HG03060 (cell line): Measurements from ENCODE around the gene NUBP2.

Source experiments
- ATAC-seq: cut with Tn5 transposase; IDR thresholded peaks from one replicate; pipeline ENCODE4 v1.9.1; 2021; ENCODE audit warnings: low read depth, moderate number of reproducible peaks; ENCODE audit not compliant: unreplicated experiment

NUBP2 gene

DNA sequence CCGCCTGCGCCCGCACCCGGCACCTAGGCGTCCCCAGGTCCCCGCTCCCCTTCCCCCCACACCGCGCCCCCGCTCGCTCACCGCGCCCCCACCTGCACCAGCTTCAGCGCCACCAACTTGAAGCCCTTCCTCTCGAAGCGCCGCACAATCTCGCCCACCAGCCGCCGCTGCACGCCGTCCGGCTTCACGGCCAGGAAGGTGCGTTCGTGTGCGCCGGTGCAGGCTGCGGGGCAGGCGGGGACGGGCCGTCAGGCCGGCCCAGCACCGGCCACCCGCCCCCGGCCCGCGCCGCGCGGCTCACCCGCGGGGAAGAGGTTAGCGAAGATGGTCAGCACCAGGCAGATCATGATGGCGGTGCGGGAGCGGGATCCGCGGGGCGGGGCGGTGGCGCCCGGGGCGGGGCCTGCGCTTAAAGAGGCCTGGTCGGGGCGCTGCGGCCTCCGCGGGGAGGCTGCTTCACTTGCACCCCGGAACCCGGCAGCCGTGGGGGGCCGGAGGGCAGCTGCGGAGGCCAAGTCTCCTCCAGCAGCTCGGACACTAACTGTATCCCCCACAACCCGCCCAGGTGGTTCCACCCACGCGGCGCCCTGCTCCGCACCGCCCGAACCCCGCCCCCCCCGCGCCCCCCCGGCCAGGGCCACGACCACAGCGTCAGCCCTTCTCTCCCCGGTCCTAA, 11.4 kb upstream of the NUBP2 start, which contains the start of gene NME3:
Gene NME3, minus strand, starts transcription at position 356 of the 676 bp plus-strand sequence. Its CDS starts 9 bp downstream, at position 347.
- ATAC-seq = no peak

DNA sequence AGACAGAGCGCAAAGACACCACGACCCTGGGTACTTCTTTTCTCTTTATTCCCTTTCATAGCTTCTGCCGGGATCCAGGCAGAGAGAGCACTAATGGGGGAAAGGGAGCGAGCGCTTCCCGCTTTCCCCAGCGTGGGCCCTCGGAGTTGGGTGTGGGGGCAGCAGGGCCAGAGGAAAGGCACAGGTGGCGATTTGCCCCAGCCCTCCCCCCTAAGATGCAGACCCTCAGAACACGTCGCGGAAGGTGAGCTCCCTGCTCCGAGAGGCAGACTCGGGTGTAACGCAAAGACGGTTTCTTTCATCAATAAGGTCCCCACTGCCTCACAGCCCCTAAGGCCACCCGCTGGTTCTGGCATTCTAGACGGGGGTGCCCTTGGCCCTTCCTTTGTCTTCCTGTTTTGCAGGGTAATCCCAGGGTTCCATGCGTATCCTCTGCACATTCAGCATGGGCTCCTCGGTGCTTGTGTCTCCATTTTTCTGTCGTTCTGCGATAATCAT, 10.8 kb upstream of the NUBP2 start:
- ATAC-seq = no peak

DNA sequence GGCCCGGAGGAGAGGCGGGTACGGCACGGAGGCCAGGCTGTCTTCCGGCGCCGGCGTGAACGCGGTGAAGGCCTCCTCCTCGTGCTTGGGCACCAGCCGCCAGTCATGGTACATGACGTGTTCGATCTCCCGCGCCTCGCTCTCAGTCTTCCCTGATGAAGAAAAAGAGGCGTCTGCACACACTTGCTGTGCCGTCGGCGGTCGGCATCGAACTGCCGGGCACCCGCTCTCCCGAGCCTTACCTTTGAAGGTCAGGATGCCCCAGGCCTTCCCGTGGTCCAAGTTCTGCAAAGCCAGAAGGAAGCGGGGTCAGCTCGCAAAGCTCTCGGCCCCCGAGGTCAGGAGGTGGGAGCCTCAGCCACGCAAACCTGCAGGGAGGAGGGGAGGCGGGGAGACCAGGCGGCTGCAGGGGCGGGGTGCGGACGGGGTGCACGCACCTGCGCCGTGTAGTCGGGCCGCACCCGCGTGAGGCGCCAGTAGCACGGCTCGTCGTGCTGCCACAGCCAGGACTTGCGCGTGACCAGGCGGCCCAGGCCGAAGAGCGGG, 10.3 kb upstream of the NUBP2 start, which contains the start of gene EME2:
Gene EME2, plus strand, starts transcription at position 449 of the 546 bp plus-strand sequence. CDS start 418 bp downstream, outside the sequence.
- ATAC-seq = no peak

DNA sequence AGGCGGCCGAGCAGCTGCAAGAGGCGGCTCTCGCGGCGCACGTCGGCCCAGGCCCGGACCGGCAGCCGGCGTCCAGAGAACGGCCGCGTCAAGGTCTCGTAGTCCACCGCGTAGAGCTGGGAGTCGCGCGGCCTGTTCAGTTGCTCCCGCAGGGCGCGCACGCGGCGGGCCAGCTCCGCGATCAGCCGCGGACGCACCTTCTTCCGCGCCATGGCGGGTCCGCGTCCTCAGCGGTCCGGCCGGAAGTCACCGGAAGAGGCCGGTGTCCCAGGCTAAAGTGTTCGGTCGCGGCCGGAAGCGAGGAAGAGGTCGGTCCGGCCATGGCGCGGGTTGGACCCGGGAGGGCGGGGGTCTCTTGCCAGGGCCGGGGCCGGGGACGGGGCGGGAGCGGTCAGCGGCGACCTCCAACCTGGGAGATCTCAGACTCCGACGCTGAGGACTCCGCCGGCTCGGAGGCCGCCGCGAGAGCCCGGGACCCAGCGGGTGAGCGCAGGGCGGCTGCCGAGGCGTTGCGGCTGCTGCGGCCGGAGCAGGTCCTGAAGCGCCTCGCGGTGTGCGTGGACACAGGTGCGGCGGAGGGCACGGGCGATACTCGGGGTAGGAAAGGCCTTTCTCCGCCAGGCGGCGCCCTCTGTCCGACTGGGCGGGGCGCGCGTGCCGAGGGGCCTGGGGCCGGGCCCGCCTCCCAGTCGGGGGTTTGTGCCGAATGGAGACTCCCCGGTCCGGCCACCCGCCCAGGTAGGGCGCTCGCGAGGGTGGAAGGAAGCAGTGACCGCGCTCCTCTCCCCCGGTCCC, 9.7 kb upstream of the NUBP2 start, which contains the start of gene MRPS34:
Gene MRPS34, minus strand, starts transcription at position 227 of the 795 bp plus-strand sequence. Its CDS starts 15 bp downstream, at position 212.
- no peak for ATAC-seq

DNA sequence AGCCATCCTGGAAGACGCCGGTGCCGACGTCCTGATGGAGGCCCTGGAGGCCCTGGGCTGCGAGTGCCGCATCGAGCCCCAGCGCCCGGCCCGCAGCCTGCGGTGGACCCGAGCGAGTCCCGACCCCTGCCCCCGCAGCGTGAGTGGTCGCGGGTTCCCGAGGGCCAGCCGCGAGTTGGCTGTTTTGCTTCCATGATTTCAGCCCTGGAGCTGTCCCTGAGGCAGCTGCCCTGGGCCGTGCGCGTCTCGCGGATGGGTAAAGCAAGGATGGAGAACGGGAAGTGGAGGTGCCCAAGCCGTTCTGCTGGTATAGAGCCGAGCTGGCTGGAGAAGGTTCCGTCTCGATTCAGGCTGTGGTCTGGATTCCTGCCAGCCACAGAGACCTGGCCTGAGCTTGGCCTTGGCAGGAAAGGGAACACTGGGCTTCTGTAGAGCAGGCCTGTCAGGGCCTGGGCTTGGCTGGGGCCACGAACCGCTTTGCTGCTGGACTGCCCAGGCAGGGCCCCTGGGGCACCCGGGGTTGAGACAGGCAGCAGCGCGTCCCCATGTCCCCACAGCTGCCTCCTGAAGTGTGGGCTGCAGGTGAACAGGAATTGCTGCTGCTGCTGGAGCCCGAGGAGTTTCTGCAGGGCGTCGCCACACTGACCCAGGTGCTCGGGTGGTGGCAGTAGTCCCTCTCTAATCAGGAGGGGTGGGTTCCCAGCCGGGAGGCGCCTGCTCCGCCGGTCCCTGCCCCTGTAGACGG, 8.9 kb upstream of the NUBP2 start:
- no peak for ATAC-seq

DNA sequence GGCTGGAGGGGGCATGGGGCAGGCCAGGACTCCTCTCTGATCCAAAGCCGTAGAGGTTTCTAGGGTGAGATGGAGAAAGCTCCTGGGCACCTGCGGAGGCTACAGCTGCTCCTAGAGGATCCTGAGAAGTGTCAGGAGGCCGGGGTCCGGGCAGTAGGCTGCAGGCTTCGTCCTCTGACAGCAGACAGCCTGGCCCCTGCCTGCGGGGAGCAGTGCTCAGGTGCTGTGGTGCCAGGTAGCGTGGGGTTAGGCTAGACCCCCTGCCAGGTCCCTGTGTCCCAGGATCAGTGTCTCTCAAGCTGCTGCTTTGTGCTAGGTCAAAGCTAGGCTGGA, 8.3 kb upstream of the NUBP2 start:
- ATAC-seq = no peak

DNA sequence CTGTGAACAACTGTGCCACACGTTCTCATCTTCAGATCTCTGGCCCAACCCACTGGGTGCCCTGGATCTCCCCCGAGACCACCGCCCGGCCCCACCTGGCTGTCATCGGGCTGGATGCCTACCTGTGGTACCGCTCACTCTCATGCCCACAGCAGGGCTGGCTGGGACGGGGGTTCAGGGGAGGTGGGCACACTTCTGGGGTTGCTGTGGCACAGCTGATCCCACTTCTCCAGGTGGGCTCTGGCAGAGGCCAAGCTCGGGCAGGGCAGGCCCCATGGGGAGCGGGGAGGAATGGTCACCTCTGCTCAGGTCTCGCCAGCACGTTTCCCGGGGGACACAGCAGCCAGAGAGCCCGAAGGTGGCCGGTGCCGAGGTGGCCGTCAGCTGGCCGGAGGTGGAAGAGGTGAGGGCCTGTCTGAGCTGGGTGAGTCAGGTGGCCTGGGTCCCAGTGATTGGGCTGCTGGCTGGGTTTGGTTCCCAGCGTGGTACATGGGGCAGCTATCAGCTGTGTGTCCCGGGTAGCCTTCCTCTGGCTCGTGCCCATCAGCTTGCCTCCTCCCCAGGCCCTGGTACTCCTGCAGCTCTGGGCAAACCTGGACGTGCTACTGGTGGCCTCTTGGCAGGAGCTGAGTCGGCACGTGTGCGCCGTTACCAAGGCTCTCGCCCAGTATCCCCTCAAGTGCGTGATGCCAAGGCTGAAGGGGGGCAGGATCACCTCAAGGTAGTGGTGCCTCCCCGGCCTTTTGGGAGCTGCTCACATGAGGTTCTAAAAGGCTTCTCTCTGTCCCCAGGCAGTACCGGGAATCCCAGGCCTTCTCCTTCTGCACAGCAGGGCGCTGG, 7.5 kb upstream of the NUBP2 start:
- ATAC-seq = no peak

DNA sequence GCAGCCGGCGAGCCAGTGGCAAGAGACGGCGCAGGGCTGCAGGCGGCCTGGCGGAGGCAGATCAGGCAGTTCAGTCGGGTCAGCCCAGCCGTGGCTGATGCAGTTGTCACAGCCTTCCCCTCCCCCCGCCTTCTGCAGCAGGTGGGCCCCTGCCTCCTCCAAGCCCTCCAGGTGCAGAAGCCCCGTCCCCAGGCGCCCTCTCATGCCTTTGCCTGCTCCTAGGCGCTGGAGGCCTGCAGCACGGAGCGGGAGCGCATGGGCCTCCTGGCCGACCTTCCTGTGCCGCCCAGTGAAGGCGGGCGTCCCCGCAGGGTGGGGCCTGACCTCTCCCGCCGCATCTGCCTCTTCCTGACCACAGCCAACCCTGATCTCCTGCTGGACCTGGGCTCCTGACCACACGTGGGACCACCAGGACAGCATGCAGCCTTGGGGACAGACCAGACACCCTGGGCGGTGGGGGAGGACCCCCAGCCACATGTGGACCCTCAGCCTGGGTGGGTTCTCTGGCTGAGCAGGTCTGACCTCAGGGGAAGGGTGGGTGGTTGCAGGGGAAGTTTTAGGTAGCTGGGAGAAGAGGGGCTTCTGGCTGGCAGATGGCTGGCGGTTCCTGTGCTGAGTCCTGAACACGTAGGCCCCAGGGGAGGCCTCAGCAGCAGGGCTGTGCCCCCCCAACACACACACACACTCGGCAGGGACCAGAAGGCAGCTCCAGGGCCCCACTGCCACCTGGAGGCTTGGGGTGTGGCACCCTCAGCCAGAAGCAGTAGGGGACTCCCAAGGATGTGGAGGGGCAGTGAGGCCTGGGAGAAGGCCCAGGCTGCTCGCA, 6.7 kb upstream of the NUBP2 start:
- no peak for ATAC-seq

DNA sequence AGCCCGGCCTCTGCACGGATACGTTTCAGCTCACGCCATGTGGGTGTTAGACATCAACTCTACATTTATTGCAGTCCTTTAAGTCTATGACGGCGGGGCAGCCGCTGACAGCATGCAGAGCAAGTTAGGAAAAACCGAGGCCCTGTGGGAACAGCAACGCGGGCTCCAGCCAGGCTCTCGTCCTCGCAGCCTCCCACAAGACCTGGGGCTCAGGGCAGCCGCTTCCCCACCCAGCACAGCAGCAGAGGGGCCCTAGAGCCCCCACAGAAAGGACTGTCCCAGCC, 6.1 kb upstream of the NUBP2 start:
- no peak for ATAC-seq

DNA sequence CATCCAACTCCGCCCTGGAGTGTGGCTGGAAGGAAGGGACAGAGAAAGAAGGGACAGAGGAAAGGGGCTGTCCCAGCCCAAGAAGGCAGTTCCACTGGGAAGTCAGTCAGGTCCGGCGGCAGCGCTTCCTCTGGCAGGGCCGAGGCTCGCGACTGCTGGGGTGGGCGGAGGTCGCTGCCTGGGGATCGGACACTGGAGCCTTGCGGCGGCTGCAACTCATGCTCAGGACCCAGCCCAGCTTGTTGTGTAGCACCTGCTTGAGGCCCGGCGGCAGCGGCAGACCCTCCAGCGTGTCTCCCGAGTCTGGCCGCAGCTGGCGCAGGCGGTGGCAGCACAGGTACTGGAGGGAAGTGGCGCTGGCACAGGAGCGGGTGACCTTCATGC, 5.8 kb upstream of the NUBP2 start:
- ATAC-seq = no peak

DNA sequence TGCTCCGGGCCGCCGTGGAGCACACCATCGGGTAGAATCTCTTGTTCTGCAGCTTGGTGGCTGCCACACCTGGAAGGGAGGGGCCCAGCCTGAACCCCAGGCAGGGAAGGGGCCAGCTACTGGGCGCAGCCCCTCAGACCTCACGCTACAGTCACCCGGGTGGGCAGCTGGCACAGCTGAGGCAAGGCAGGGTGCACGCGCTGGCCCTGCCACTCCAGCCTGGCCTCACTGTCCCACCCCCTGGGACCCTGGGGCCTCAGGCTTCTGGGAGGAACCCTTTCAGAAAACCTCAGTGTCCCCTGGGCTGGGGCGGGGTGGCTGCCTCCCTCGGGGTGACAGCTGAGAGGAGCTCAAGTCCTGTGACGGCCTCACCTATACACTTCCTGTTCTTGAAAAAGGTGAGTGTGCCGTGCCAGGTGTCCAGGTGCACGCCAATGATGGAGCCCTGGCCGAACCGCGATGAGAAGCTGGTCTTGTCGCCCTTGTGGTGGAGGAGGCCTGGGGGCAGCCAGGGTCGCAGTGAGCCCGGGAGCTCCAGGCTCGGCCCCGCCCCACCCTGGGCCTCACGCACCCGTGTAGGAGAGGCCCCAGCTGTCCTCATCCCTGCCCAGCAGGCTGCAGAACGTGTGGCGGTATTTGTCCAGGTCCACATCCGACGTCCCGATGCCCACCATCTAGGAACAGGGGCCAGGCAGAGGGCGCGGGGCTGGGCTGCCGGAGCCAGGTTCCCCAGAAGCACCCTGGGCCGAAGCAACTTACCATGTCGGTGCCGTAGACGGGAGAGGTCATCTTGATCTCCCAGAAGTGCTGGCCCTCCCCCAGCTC, 5.2 kb upstream of the NUBP2 start:
- ATAC-seq = no peak

DNA sequence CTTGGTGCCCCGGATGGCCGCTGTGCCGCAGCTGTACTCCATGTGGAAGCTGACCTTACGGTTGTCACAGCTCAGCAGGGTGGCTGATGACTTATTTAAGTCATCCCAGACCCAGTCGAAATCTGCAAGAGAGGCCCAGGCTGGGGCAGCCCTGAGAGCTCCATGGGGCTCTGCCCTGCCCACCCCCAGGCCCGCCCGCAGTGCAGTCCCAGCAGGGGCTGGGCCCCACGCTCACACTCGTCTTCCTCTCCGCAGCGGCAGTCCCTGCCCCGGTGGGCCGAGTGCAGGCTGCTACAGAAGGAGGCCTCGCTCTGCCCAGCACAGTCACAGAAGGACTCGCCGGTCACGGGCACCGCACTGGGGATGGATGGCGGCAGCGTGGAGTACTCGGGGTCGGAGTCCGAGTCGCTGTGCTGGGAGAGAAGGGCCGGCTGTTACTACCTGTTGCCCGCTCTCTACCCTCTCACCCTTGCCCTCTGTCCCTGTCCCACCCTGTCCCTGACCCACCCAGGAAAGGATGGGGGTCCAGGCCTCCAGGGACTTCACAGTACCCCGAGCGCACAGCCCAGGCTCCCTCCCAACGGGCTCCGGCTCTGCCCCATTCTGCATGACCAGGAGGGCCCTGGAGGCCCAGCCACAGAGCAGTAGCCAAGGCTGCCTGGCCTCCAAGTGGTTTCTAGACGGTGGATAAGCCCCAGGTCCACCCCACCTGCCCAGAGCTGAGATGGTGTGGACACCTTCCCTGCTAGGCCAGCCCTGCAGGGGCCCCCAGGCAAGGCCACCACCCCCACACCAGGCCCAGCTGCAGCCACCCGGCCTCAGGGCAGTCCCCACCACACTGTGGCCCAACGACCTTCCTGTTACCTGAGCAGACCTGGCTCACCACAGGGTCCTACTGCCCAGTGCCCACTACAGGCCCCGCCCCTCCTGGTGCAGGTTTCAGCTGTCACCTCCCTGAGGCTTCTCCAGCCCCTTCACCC, 4.3 kb upstream of the NUBP2 start:
- no peak for ATAC-seq

DNA sequence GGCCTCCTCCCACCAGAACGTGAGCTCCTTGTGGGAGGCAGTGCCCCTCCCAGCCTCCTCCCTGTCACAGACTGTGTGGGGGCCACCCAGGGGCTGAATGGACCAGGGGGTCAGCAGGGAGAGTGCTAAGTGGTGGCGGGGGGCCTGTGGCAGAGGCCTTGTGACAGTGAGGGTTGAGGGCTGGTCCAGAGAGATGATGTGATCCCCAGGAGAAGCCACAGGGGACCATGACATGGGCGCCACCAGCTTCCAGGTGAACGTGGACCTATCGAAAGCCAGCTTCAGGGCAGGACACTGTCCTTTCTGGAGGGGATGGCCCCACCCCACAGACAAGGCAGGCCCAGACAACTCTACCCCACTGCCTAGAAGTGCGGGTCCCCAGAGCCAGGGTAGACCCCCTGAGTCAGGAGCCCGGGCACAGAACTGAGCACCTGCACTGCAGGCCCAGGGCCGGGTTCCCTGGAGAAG, 3.5 kb upstream of the NUBP2 start:
- ATAC-seq = no peak

DNA sequence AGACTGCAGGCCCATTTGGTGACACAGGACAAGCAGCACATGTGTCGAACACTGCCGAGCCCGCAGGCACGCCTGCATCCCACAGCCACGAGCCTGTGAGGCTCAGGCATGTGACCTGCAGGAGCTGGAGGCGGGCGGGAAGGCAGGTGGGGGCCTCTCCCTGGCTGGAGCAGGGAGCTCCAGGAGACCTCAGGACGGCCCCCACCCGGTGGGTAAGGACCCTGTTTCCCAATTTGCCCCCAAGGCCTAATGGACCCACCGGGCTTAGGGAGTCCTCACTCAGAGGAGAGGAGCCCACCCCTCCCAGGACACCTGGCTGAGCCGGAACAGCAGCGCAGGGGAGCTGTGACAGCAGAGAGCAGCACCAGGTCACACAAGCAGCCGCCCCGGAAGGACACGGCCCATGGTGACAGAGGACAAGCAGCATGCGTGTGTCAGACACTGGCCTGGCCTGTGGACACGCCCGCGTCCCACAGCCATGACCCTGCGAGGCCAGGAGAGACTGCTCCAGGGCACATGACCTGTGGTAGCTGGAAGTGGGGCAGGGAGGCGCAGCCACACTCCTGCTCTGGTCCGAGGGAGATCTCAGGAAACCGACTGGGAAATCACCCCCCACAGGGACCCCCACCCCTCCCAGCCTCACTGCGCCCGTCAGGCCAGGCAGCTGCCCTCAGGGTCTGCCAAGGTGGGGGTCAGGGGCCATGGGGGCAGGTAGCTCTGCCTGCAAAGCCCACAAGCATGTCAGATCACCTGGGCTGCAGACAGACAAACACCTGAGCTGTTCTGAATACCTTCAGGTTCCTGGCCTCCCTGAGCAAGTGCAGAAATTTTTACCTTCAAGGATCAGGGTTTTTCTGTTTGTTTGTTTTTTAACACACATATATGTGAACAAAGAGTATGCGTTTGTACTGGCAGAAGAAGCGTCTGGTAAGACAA, 2.8 kb upstream of the NUBP2 start:
- ATAC-seq = no peak

DNA sequence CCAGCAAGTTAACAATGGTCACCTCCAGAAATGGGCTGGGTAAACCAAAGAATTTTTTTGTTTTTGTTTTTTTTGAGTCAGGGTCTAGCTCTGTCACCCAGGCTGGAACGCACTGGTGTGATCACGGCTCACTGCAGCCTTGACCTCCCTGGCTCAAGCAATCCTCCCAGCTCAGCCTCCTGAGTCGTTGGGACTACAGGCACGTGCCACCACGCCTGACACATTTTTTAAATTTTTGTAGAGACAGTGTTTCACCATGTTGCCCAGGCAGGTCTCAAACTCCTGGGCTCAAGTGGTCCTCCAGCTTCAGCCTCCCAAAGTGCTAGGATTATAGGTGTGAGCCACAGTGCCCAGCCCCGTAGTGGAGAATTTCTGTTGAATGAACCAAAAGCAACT, 2.1 kb upstream of the NUBP2 start:
- no peak for ATAC-seq

DNA sequence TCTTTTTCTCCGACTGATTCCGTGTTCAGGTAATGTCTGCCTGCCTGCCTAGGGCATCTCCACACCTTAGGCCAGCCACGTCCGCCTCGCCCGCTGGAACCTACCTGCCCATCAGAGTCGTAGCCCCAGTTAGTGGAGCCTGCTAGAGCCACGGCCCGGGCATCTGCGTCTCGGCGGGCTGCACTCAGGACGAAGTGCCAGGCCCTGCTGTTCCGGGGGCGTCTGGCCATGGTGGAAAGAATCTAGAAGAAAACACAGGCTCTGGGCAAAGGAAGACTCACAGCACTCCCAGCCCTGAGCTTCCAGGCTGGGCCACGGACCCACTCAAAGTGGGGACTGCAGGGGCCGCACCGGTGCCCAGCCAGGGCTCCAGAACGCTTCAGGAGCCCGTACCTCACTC, 1.5 kb upstream of the NUBP2 start:
- no peak for ATAC-seq
